ENCODE results near the gene PCDHB9. TPM values are rescaled to one million over a fixed set of nuclear protein-coding genes. Genes with fewer than 3 reads are reported as not detected.
"Not testable (repeated sequence)": the region's sequence is repeated elsewhere in the genome, so short reads cannot be mapped to it uniquely, and the experiment has no call there.

The PCDHB9 gene
- total RNA-seq, 4 donors from 2014 or later, result 1.1 to 3.2 (median 2.5) TPM

GRCh38 chr5:141196363-141196762 is 9.4 kb downstream of the PCDHB9 start:
- TF ChIP-seq CTCF (IDR thresholded peaks at IDR 0.05) (no peak), EP300 (IDR thresholded peaks at IDR 0.05) (no peak), POLR2AphosphoS5 (IDR thresholded peaks at IDR 0.05) (no peak), POLR2A (IDR thresholded peaks at IDR 0.05) (no peak)
- WGBS, result 50% methylated on average over 3 of the region's 3 CpGs
- Histone ChIP-seq H3K4me1 (no peaks in the 10 kb centered on the region), H3K36me3 (no peaks in the 10 kb centered on the region), H3K9me3 (peaks cover 12% of the 10 kb centered on the region), H3K27me3 (no peaks in the 10 kb centered on the region), H3K27ac (no peak overlapping the region), H3K4me3 (no peak overlapping the region)
- no peak for DNase-seq (ENCODE audit: low spot score in 2 of 2)

- H3K4me3 ChIP-seq, result peak within 1 kb of the TSS; percentile 15
- DNase-seq (ENCODE audit: low spot score in 2 of 2), result no peak
- TF ChIP-seq POLR2A (IDR thresholded peaks at IDR 0.05), result no peak
- TF ChIP-seq CTCF (IDR thresholded peaks at IDR 0.05), result no peak
- TF ChIP-seq POLR2AphosphoS5 (IDR thresholded peaks at IDR 0.05), result no peak
- no peak for TF ChIP-seq EP300 (IDR thresholded peaks at IDR 0.05)
- H3K27ac ChIP-seq, result no peak within 1 kb of the TSS
- WGBS, result 41% methylated on average over 21 of the region's 21 CpGs
- peaks cover 12% of the 10 kb centered on the region for H3K9me3 ChIP-seq
- H3K27me3 ChIP-seq, result no peaks in the 10 kb centered on the region
- no peaks in the 10 kb centered on the region for H3K4me1 ChIP-seq
- no peaks in the 10 kb centered on the region for H3K36me3 ChIP-seq
These were observed 12.6 kb downstream of the PCDHB9 start, which contains the start of gene PCDHB11 for GRCh38 chr5:141199359-141200235. PCDHB11 (plus strand) TSS chr5:141199627; CDS start chr5:141199775, 148 bp downstream.

DNA sequence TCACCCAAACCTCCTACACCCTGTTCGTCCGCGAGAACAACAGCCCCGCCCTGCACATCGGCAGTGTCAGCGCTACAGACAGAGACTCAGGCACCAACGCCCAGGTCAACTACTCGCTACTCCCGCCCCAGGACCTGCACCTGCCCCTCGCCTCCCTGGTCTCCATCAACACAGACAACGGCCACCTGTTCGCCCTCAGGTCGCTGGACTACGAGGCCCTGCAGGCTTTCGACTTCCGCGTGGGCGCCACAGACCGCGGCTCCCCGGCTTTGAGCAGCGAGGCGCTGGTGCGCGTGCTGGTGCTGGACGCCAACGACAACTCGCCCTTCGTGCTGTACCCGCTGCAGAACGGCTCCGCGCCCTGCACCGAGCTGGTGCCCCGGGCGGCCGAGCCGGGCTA is 14.2 kb downstream of the PCDHB9 start:
- 12% methylated on average over 5 of the region's 38 CpGs for WGBS
- not testable (repeated sequence) for H3K27me3 ChIP-seq; H3K27ac ChIP-seq; H3K4me3 ChIP-seq; H3K4me1 ChIP-seq; H3K36me3 ChIP-seq; DNase-seq (ENCODE audit: low spot score in 2 of 2)
- peaks cover 12% of the 10 kb centered on the region for H3K9me3 ChIP-seq

DNA sequence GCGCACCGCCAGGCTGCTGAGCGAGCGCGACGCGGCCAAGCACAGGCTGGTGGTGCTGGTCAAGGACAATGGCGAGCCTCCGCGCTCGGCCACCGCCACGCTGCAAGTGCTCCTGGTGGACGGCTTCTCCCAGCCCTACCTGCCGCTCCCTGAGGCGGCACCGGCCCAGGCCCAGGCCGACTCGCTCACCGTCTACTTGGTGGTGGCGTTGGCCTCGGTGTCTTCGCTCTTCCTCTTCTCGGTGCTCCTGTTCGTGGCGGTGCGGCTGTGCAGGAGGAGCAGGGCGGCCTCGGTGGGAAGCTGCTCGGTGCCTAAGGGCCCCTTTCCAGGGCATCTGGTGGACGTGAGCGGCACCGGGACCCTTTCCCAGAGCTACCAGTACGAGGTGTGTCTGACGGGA is 14.7 kb downstream of the PCDHB9 start:
- H3K9me3 ChIP-seq, result peaks cover 12% of the 10 kb centered on the region
- not testable (repeated sequence) for DNase-seq (ENCODE audit: low spot score in 2 of 2)

DNA sequence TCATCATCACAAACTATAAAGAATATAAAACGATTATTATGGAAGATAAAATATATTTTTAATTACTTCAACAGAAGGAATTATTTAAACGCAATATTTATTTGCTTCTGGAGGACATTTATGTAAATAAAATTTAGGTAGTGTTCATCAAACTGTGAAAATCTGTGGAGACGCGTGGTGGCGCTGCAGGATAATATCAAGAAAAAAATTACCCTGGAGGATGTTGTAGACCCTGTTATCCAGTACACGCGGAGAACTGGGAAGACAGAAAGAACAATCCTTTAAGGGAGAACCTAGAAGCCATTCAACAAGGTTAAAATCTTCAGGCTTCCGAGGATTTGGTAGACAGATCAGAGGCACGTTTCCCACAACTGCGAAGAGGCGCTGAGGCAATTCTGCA is 21.5 kb downstream of the PCDHB9 start, which contains the start of gene PCDHB12:
PCDHB12 (plus strand) TSS at position 242 of the 400 bp plus-strand sequence. CDS start 189 bp downstream, outside the sequence.
- DNase-seq (ENCODE audit: low spot score in 2 of 2), result no peak
- no peak for TF ChIP-seq EP300 (IDR thresholded peaks at IDR 0.05)
- TF ChIP-seq POLR2AphosphoS5 (IDR thresholded peaks at IDR 0.05), result no peak
- TF ChIP-seq POLR2A (IDR thresholded peaks at IDR 0.05), result no peak
- TF ChIP-seq CTCF (IDR thresholded peaks at IDR 0.05), result no peak

More for the DNA sequence above, 14.7 kb downstream of the PCDHB9 start:
- H3K4me3 ChIP-seq, H3K27ac ChIP-seq, H3K4me1 ChIP-seq, H3K36me3 ChIP-seq, H3K27me3 ChIP-seq: not testable (repeated sequence)
- 39% methylated on average over 19 of the region's 35 CpGs for WGBS

DNA sequence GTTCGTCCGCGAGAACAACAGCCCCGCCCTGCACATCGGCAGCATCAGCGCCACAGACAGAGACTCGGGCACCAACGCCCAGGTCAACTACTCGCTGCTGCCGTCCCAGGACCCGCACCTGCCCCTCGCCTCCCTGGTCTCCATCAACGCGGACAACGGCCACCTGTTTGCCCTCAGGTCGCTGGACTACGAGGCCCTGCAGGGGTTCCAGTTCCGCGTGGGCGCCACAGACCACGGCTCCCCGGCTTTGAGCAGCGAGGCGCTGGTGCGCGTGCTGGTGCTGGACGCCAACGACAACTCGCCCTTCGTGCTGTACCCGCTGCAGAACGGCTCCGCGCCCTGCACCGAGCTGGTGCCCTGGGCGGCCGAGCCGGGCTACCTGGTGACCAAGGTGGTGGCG is 23.3 kb downstream of the PCDHB9 start:
- H3K4me1 ChIP-seq; DNase-seq (ENCODE audit: low spot score in 2 of 2); H3K4me3 ChIP-seq; H3K36me3 ChIP-seq; H3K27me3 ChIP-seq; H3K27ac ChIP-seq: not testable (repeated sequence)
- H3K9me3 ChIP-seq, result peaks cover 18% of the 10 kb centered on the region
- 35% methylated on average over 12 of the region's 39 CpGs for WGBS

More for the DNA sequence above, 21.5 kb downstream of the PCDHB9 start, which contains the start of gene PCDHB12:
- no peak within 1 kb of the TSS for H3K4me3 ChIP-seq
- H3K36me3 ChIP-seq, result no peaks in the 10 kb centered on the region
- no peak within 1 kb of the TSS for H3K27ac ChIP-seq
- H3K27me3 ChIP-seq, result no peaks in the 10 kb centered on the region
- H3K4me1 ChIP-seq, result no peaks in the 10 kb centered on the region
- 21% methylated on average over 11 of the region's 11 CpGs for WGBS
- peaks cover 16% of the 10 kb centered on the region for H3K9me3 ChIP-seq

DNA sequence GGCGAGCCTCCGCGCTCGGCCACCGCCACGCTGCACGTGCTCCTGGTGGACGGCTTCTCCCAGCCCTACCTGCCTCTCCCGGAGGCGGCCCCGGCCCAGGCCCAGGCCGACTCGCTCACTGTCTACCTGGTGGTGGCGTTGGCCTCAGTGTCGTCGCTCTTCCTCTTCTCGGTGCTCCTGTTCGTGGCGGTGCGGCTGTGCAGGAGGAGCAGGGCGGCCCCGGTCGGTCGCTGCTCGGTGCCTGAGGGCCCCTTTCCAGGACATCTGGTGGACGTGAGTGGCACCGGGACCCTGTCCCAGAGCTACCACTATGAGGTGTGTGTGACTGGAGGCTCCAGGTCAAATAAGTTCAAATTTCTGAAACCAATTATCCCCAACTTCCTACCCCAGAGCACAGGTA is 23.9 kb downstream of the PCDHB9 start:
- WGBS, result 28% methylated on average over 7 of the region's 27 CpGs

More for the DNA sequence above, 23.9 kb downstream of the PCDHB9 start:
- H3K9me3 ChIP-seq, result peaks cover 21% of the 10 kb centered on the region
- not testable (repeated sequence) for H3K27ac ChIP-seq; H3K27me3 ChIP-seq; H3K36me3 ChIP-seq; H3K4me1 ChIP-seq; DNase-seq (ENCODE audit: low spot score in 2 of 2); H3K4me3 ChIP-seq
